ENCODE data around the gene FAM117B. TPM values are rescaled to one million over a fixed set of nuclear protein-coding genes. Genes with fewer than 3 reads are reported as not detected.

The FAM117B gene
- total and polyA plus RNA-seq, 8 donors: 1.9 to 49.8 (median 13.3) TPM

GRCh38 chr2:202752071-202752470 is 117.3 kb downstream of the FAM117B start:
- Histone ChIP-seq H3K27me3 (no peaks in the 10 kb centered on the region), H3K27ac (no peak overlapping the region), H3K4me1 (peaks cover 0 to 1% (median 0%) of the 10 kb centered on the region in 4 donors), H3K36me3 (peaks cover 0 to 7% (median 5%) of the 10 kb centered on the region in 4 donors), H3K9me3 (no peaks in the 10 kb centered on the region), H3K4me3 (no peak overlapping the region)
- 69 to 85% (median 75%) methylated on average over 2 of the region's 2 CpGs for WGBS, 5 donors
- TF ChIP-seq CTCF (IDR thresholded peaks at IDR 0.05) (no peak), POLR2A (IDR thresholded peaks at IDR 0.05) (no peak), EP300 (IDR thresholded peaks at IDR 0.05) (no peak)
- DNase-seq: no peak
- intact Hi-C loops (cut with DNase I; ENCODE audit: low total_unique reads): no loop called here

- Histone ChIP-seq H3K9me3 (no peaks in the 10 kb centered on the region), H3K4me1 (peaks cover 0 to 16% (median 14%) of the 10 kb centered on the region in 4 donors), H3K36me3 (peaks cover 0 to 32% (median 20%) of the 10 kb centered on the region in 4 donors), H3K4me3 (no peak overlapping the region), H3K27ac (no peak overlapping the region), H3K27me3 (no peaks in the 10 kb centered on the region)
- DNase-seq: no peak
- TF ChIP-seq POLR2A (IDR thresholded peaks at IDR 0.05): no peak
- no peak for TF ChIP-seq CTCF (IDR thresholded peaks at IDR 0.05)
- TF ChIP-seq EP300 (IDR thresholded peaks at IDR 0.05): no peak
- no peak for TF ChIP-seq POLR2AphosphoS5 (IDR thresholded peaks at IDR 0.05)
- intact Hi-C loops (cut with DNase I; ENCODE audit: low total_unique reads): no loop called here
- WGBS, 5 donors: 77 to 93% (median 89%) methylated on average over 6 of the region's 6 CpGs
Measured at GRCh38 chr2:202754936-202755335, 120.2 kb downstream of the FAM117B start.

GRCh38 chr2:202756598-202756997 is 121.8 kb downstream of the FAM117B start:
- Histone ChIP-seq H3K9me3 (no peaks in the 10 kb centered on the region), H3K27me3 (no peaks in the 10 kb centered on the region), H3K4me3 (no peak overlapping the region), H3K27ac (no peak overlapping the region), H3K4me1 (peaks cover 0 to 16% (median 14%) of the 10 kb centered on the region in 4 donors), H3K36me3 (peaks cover 0 to 47% (median 25%) of the 10 kb centered on the region in 4 donors)
- no peak for TF ChIP-seq CTCF (IDR thresholded peaks at IDR 0.05)
- TF ChIP-seq EP300 (IDR thresholded peaks at IDR 0.05): no peak
- TF ChIP-seq POLR2AphosphoS5 (IDR thresholded peaks at IDR 0.05): no peak
- TF ChIP-seq POLR2A (IDR thresholded peaks at IDR 0.05): no peak
- peak in 1 of 2 donors; percentile 27 for DNase-seq
- WGBS, 5 donors: 73 to 79% (median 77%) methylated on average over 3 of the region's 3 CpGs
- intact Hi-C loops (cut with DNase I; ENCODE audit: low total_unique reads): no loop called here

- no peak overlapping the region for H3K4me3 ChIP-seq
- no peaks in the 10 kb centered on the region for H3K9me3 ChIP-seq
- TF ChIP-seq EP300 (IDR thresholded peaks at IDR 0.05): no peak
- no peak for TF ChIP-seq CTCF (IDR thresholded peaks at IDR 0.05)
- no peak for TF ChIP-seq POLR2A (IDR thresholded peaks at IDR 0.05)
- no peak for TF ChIP-seq POLR2AphosphoS5 (IDR thresholded peaks at IDR 0.05)
- peaks cover 0 to 47% (median 25%) of the 10 kb centered on the region in 4 donors for H3K36me3 ChIP-seq
- intact Hi-C loops (cut with DNase I; ENCODE audit: low total_unique reads): no loop called here
- peaks cover 0 to 16% (median 14%) of the 10 kb centered on the region in 4 donors for H3K4me1 ChIP-seq
- DNase-seq: no peak
- no peak overlapping the region for H3K27ac ChIP-seq
- 81 to 86% (median 85%) methylated on average over 5 of the region's 5 CpGs for WGBS, 5 donors
- H3K27me3 ChIP-seq: no peaks in the 10 kb centered on the region
Measured at GRCh38 chr2:202757339-202757738, 122.6 kb downstream of the FAM117B start.
